Activated CD8-positive, alpha-beta memory T cell treated with anti-CD3 and anti-CD28 coated beads for 4 hours (primary cell): ENCODE results near the gene AMIGO3.

ENCODE experiments used
- DNase-seq, 2 donors: peaks; one replicate each; pipeline ENCODE4 v3.0.0-alpha.2; 2020; ENCODE audit warnings: low read depth in 2 of 2

Gene AMIGO3

GRCh38 chr3:49667701-49668413 is 51.6 kb downstream of the AMIGO3 start:
- DNase-seq: no peak
